ENCODE results near the gene OSMR.

OSMR gene

GRCh38 chr5:38845526-38846378 is at the start of gene OSMR (continued):
- TF ChIP-seq ZNF184 (tag by site-specific recombination; IDR thresholded peaks at IDR 0.05) (0 out of 2 replicates have a peak, but pooled peaks have one; percentile 26), ZBTB7A (tag by site-specific recombination; IDR thresholded peaks at IDR 0.05; ENCODE audit: low read depth) (no peak), ZNF623 (tag by site-specific recombination; IDR thresholded peaks at IDR 0.05) (no peak), ZNF530 (tag by site-specific recombination; IDR thresholded peaks at IDR 0.05; ENCODE audit: low read depth) (no peak), ZNF529 (tag by site-specific recombination; IDR thresholded peaks at IDR 0.05; ENCODE audit: insufficient replicate concordance) (no peak), ZNF510 (tag by site-specific recombination; IDR thresholded peaks at IDR 0.05; ENCODE audit: insufficient replicate concordance) (no peak), GLI2 (tag by site-specific recombination; IDR thresholded peaks at IDR 0.05; ENCODE audit: borderline replicate concordance, low read depth) (no peak), ZNF112 (tag by site-specific recombination; IDR thresholded peaks at IDR 0.05) (no peak), ZNF350 (tag by site-specific recombination; IDR thresholded peaks at IDR 0.05) (no peak), ZNF610 (tag by site-specific recombination; IDR thresholded peaks at IDR 0.05; ENCODE audit: borderline replicate concordance) (0 out of 2 replicates have a peak, but pooled peaks have one; percentile 58), ZNF362 (tag by site-specific recombination; IDR thresholded peaks at IDR 0.05) (no peak), ZNF274 (IDR thresholded peaks at IDR 0.05; ENCODE audit: low read length) (no peak), ZNF274 (tag by site-specific recombination; IDR thresholded peaks at IDR 0.05; ENCODE audit: borderline replicate concordance) (no peak), ZFP37 (tag by site-specific recombination; IDR thresholded peaks at IDR 0.05) (peak; percentile 73), ZXDB (tag by site-specific recombination; IDR thresholded peaks at IDR 0.05) (peak; percentile 82), ZNF423 (tag by site-specific recombination; IDR thresholded peaks at IDR 0.05) (peak; percentile 88), OSR2 (tag by site-specific recombination; IDR thresholded peaks at IDR 0.05) (no peak), ZNF768 (tag by site-specific recombination; IDR thresholded peaks at IDR 0.05) (no peak), ZNF138 (tag by site-specific recombination; IDR thresholded peaks at IDR 0.05; ENCODE audit: borderline replicate concordance) (no peak), ZNF214 (tag by site-specific recombination; IDR thresholded peaks at IDR 0.05; ENCODE audit: borderline replicate concordance) (no peak), ZNF785 (tag by site-specific recombination; IDR thresholded peaks at IDR 0.05) (0 out of 2 replicates have a peak, but pooled peaks have one; percentile 47), BCL11A (tag by site-specific recombination; IDR thresholded peaks at IDR 0.05; ENCODE audit: low read depth) (0 out of 2 replicates have a peak, but pooled peaks have one; percentile 5), KLF7 (tag by site-specific recombination; IDR thresholded peaks at IDR 0.05; ENCODE audit: borderline replicate concordance) (no peak), ZNF544 (tag by site-specific recombination; IDR thresholded peaks at IDR 0.05) (no peak), ZNF561 (tag by site-specific recombination; IDR thresholded peaks at IDR 0.05; ENCODE audit: borderline replicate concordance) (peak; percentile 85; the same call in 1 of the 2 replicates), KLF9 (tag by site-specific recombination; IDR thresholded peaks at IDR 0.05; ENCODE audit: low read depth) (0 out of 2 replicates have a peak, but pooled peaks have one; percentile 18), ZNF660 (tag by site-specific recombination; IDR thresholded peaks at IDR 0.05) (peak; percentile 81; the same call in 1 of the 2 replicates), ZNF518A (tag by site-specific recombination; conservative IDR thresholded peaks at IDR 0.05; ENCODE audit: low read depth) (no peak; the same call in 1 of the 2 replicates), ZNF292 (tag by site-specific recombination; IDR thresholded peaks at IDR 0.05; ENCODE audit: borderline replicate concordance, low read depth) (no peak), ZNF146 (tag by site-specific recombination; IDR thresholded peaks at IDR 0.05) (no peak)
- TF ChIP-seq, protein P1, sequence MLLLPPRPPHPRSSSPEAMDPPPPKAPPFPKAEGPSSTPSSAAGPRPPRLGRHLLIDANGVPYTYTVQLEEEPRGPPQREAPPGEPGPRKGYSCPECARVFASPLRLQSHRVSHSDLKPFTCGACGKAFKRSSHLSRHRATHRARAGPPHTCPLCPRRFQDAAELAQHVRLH (tag by site-specific recombination; IDR thresholded peaks at IDR 0.05) = no peak
- TF ChIP-seq, protein P2, sequence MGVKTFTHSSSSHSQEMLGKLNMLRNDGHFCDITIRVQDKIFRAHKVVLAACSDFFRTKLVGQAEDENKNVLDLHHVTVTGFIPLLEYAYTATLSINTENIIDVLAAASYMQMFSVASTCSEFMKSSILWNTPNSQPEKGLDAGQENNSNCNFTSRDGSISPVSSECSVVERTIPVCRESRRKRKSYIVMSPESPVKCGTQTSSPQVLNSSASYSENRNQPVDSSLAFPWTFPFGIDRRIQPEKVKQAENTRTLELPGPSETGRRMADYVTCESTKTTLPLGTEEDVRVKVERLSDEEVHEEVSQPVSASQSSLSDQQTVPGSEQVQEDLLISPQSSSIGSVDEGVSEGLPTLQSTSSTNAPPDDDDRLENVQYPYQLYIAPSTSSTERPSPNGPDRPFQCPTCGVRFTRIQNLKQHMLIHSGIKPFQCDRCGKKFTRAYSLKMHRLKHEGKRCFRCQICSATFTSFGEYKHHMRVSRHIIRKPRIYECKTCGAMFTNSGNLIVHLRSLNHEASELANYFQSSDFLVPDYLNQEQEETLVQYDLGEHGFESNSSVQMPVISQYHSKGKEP (tag by site-specific recombination; IDR thresholded peaks at IDR 0.05) = peak; percentile 24; the same call in 1 of the 2 replicates

All from HEK293 (cell line).